CD4-positive, alpha-beta T cell treated with Interferon gamma for 1 hour (primary cell): ENCODE data around the gene TRIO.

ENCODE experiments used
- DNase-seq: peaks from one replicate; pipeline ENCODE4 v3.0.0-alpha.2; 2020

The TRIO gene

DNA sequence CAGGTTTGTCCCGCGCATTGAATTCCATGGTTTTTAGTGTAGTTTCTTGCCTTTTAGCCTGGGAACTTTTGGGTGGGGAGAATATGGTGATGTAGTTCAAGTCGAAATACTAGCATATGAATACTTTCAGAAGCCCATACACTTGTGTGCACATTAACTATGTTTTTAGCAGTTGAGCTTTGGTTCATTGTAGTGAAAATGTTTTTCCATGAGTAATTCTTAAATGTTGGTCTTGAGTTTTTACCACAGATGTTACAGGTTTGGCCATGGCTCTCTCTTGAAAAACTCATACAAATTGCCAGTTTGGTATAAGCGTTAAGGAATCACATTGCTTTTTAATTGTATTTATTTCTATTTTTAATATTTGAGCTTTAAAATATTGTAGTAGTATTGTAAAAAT lies 45.6 kb downstream of the TRIO start:
- no peak for DNase-seq

DNA sequence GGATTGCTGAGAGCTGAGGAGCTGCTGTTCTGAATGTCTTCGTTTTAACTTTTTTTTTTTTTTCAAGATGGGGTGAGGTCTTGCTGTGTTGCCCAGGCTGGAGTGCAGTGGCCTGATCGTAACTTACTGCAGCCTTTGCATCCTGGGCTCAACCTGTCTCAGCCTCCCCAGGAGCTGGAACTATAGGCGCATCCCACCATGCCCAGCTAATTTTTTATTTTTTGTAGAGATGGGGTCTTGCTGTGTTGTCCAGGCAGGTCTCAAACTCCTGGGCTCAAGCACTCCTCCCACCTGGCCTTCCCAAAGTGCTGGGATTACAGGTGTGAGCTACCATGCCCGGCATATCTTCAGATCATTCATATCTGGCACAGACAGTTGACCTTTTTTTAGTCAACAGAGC lies 46.5 kb downstream of the TRIO start:
- no peak for DNase-seq

DNA sequence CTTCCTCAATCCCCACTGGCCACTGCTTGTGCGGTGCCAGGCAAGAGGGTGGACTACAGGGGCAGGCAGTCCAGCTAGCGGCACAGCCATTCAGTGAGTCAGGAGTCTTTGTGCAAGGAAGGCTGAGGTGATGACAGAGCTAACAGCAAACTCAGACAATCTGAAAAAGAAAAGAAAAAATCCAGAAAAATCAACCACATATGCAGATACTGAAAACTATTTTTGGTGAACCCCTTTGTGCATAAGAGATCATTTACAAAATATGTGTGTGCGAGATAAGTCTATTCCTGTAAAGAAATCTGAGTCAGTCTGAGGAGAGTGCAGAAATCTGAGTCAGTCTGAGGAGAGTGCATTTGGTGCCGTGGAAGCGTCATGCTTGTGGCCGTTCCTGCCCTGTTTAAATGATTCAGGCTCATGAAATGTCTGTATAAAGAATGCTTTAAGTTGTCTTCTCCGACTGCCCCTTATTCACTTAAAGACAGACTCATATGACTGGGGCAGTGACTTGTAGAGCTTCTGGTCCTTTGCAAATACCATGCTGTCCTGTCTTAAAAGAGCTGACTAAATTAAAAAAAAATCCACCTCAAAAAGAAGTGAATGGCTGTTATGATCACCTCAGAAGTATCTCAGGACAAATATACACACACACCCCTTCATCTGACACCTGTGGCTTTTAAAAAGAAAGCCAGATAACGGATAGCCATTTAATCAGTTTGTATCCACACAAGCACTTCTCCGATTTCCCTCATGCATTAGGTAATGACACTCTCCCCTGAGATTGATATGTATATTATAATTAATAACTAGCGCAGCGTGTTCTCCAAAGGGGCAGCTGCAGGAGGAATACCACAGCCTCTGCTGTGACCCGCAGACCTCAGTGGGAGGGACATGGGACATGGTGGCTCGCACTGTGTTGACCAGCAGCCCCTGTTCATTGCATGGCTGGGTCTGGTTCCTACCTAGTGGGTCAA lies 47.3 kb downstream of the TRIO start:
- DNase-seq, result no peak

DNA sequence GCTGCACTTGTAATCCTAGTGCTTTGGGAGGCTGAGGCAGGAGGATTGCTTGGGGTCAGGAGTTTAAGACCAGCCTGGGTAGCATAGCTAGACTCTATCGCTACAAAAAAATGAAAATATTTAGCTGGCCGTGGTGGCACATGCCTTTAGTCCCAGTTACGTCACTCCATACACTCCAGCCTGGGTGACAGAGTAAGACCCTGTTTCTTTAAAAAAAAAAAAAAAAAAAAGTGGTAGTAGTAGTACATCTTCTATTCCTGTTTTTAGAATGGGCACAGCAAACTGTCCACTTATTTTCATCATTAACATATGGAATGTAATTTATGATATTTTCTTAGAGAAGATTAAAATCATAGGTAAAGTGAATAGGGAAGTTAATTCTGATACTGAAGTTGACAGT lies 48.2 kb downstream of the TRIO start:
- DNase-seq, result no peak

DNA sequence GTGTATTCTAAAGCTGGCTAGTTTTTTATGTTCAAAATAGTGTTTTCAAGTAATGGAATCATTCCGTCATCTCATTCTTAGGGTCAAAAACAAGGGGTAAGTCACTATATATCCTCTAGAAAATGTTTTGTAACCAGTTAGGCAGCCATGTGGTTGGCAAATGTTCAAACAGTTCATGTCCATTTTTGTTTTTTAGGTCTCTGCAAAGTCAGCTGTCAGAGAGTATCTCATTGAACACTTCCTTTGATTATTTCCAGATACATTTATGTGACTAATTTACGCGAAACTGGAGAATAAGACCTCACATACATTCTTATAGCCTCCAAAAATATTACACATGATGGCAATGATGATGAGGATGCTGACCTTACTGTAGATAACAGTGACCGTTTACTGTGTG lies 50.4 kb downstream of the TRIO start:
- DNase-seq, result no peak

DNA sequence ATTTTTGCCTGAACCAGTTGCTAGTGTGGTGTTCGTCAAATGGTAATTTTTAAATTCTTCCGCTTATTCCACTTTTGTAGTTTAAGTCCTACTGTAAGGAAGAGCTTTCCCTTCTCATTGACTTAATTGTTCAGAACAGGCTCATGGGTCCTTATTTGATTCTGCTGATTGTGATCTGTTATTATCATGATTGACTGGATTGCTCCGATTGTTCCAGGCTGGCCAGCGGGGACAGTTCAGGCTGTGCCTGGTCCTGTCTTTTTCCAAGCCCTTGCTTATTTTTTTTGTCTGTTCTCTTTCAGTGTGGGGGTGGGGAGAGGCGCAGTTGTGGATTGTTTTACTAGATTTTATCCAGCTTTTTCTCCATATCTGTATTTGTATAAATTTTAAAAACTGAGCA lies 52.4 kb downstream of the TRIO start:
- DNase-seq, result no peak

DNA sequence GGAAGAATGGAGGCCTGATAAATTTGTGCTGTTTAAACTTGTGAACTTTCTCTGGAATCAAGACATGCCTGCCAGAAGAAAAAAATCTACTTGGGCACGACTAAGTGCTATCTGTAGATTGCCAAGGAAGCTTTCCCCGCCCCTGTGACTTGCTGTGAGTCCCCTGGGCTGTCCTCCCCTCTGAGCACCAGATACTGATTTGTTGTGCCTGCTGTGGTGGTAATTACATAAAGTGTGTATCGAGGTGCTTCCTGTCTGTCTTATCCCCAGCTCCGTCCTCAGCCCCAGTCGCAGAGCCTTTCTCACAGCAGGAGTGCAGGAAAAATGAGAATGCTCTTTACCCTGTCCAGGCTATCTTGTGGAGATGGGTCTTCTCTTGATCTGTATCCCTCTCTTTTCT lies 53.9 kb downstream of the TRIO start:
- no peak for DNase-seq

DNA sequence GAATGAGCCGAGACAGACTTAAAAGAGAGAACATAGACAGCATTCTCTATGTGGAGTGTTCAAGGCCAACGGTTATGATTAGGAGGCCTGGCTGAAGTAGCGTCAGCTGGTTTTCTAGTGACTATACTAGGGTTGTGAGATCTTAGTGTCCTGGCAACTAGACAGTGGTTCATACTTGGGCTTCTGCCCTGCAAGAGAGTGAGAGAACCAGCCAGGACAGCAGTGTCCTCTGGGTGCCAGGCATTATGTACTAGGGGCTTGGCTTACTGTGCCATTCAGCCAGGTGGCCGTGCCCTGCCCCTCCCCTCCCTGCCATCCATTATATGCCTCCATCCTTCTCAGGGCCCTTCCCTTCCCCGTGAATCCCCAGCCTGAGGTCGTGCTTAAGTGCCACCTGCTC lies 56.8 kb downstream of the TRIO start:
- no peak for DNase-seq

DNA sequence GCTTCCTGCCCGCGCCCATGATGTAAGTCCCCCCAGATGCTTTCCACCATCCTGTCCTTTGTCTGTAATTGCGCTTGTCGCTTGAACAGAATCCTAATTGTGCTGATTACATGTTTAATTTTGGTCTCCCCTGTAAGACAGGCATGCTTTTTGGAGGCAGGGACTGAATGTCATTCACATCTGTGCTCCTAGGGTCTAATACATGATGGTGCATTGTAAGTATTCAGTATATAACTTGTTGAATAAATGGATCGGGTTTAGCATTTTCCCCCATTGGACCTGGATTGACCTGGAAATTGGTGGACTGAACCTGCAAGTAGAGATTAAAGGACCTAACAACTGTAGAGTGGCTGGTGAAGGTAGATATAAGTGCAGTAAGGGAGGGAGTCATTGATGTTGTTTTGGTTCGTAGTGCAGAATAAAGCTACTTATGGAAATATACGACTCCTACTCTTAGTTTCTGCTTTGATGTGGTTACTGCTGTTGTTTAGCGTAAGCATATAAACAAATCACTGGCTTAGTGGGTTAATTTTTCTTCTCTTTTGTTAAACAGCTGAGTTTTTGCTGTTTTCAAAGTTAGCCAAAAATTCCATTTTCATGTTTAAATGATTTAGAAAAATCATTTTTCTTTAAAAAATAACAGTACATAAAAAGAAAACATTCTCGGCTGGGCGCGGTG lies 57.3 kb downstream of the TRIO start:
- DNase-seq, result no peak

DNA sequence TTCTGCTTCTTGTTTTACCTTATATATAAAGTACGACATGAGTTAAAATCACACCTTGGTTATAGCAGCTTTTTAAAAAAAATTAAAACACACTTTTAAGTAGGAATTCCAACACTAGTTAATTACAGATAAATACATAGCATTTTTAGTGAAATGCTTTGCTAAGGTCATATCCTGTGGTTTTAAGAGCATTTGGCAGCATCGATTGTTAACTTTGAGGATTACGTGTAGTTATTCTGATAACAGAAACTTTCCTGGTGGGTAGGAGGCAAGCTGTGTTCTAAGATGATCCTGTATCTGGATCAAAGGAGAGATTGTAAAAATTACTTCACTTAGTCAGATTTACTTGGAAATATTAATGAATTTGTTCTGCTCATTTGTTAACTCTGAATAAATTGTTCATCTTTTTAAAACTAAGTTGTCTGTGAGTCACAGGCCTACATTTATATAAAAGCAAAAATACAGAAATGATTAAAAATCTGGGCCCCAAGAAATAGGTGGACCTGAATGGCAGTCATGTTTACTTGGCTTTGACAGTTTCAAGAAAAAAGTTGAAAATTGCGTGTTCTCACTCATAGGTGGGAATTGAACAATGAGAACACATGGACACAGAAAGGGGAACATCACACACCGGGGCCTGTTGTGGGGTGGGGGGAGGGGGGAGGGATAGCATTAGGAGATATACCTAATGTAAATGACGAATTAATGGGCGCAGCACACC lies 58.3 kb downstream of the TRIO start:
- no peak for DNase-seq

DNA sequence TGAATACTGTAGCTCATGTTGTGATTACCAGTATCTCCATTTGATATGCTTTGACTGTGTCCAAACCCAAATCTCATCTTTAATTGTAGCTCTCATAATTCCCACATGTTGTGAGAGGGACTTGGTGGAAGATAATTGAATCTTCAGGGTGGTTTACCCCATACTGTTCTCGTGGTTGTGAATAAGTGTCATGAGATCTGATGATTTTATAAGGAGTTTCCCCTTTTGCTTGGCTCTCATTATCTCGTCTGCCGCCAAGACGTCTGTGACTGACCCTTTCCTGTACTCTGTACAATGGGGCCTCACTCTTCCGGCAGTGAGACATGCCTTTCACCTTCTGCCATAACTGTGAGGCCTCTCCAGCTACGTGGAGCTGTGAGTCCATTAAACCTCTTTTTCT lies 59.3 kb downstream of the TRIO start:
- peak; percentile 27 for DNase-seq

DNA sequence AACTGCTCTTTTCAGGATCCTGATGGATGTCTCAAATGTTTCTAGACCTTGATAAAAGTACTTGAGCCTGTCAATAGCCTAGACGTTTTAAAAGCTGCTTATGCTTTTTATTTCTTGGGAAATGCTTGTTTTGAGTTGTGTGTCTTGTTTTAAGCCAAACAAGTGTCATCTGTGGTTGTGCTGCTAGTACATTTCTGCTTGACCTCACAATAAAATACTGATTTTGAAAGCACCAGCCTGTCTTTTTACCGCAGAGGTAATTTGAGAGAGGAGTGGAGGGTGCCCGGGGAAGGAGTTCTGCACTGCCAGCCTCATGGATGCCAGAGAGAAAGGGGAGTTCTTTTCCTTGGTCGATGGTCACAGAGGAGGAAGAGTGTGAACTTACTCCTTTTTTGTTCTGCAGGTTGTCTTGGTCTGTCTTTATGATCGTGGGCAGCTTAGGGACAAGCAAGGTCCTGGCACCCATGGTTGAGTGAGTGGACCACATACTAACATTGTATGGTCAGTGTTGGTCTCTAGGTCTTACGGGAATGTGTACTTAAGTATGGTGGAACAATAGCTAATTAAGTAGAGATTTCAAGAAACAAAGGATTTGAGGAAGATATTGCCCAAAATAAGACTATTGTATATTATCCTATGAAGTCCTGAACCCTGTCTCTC lies 61.0 kb downstream of the TRIO start:
- no peak for DNase-seq

DNA sequence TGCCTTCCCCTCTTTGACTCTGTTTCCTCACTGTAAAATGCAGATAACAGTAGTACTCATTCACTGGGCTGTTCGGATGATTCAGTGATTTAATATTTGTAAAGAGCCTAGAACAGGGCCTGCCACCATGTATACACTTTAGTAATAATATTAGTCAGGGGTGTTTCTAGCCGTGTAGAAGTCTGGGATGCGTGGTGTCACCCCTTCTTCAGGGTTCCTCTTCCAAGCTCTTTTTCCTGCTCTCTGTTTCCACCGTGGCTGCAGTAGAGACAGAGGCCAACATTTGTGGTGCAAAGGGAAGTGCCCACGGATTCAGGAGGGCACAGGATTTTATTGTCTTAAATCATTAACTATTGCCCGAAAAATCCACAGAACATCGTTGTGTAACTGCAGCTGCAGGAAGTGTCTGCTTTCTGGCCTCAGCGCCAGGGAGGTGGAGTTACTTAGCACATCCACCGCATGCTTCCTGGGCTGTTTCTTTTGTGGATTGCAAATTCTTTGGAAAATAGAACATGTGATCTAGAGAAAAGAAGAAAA lies 61.7 kb downstream of the TRIO start:
- no peak for DNase-seq

DNA sequence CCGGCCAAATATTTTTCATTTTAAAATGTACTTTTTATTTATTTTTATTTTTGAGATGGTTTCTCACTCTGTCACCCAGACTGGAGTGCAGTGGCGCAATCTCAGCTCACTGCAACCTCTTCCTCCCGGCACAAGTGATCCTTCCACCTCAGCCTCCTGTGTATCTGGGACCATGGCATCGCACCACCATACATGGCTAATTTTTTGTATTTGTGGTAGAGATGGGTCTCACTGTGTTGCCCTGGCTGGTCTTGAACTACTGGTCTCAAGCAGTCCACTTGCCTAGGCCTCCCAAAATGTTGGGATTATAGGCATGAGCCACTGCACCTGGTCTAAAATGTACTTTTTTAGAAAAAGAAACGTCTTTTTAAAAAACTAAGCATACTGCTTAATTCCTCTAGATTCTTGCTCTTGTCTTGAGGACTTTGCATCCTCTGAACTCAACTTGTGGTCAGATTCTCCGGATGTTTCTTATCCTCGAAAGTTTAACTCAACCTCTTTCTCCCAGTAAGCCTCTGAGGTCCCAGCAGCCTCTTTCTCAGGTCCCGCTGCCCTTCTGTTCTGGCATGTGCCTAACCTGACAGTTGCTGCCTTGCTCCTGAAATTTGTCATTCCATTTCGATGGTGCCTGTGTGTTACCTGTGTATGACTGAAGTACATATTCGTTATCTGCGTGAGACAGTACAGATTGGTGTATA lies 63.0 kb downstream of the TRIO start:
- DNase-seq, result no peak

DNA sequence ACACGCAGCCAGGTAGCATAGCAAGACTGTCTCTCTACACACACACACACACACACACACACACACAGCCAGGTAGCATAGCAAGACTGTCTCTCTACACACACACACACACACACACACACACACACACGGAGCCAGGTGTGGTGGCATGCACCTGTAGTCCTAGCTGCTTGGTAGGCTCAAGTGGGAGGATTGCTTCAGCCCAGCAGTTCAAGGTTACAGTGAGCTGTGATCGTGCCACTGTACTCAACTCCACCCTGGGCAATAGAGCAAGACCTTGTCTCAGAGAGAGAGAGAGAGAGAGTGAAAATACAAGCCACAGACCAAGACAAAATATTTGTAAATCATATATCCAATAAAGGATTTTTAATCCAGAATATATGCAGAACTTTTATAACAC lies 64.3 kb downstream of the TRIO start:
- peak; percentile 12 for DNase-seq

DNA sequence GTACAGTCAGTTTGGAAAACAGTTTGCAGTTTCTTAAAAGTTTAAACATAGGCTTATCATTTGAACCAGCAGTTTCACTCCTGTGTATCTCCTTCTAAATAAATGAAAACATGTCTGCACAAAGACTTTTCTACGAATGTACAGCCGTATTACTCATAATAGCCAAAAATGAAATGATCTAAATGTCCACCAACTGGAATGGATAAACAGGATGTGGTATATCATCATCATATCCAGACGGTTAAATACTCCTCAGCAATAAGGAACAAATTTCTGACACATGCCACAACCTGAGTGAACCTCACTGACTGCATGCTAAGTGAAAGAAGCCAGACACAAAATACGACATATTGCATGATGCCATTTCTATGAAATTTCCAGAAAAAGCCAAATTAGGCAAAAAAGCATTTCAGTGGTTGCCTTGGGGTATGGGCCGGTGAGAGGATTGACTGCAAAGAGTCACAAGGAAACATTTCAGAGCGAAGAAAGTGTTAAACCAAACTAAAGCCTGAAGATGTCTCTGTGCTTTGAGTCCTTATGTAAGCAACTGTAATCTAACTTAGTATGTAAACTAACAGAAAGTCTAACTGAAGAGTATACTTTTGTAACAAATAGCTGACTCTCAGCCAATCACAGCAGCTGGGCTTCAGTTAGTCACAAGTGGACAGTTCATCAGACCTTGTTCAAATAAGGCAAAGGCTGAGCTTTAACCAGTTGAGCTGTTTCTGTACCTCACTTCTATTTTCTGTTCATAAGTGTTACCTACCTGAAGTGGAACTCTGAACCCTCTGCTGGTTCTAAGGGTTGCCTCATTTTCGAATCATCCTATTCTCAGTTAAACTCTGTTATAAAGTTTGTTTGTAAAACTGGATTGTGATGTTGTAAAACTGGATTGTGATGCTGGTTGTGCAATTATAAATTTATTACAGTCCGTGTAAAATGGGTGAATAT lies 65.2 kb downstream of the TRIO start:
- DNase-seq, result no peak

DNA sequence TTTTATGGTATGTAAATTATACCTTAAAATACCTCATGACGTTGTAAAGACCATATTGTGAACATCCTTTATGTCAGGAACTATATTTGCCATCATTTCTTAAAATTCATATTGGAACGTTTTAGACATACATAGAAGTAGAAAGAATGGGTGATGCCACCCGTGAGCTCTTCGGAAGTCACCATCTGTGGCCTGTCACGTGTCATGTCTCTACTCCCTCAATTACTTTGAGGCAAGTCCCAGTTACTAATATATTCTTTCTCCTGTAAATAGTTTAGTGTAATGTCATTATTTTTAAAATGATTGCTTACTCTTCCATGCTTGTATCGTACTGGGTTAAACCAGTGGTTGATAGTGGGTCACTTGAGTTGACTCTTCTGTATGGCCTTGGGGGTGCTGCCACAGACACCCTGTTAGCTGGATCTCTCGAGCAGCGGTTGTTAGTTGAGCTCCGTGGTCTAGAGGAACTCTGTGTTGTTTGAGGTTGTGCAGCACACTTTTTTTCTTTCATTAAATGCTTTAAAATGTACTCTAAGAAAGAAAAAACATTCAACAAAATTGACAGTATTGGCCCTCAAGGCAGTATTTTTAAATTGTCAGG lies 66.2 kb downstream of the TRIO start:
- no peak for DNase-seq

DNA sequence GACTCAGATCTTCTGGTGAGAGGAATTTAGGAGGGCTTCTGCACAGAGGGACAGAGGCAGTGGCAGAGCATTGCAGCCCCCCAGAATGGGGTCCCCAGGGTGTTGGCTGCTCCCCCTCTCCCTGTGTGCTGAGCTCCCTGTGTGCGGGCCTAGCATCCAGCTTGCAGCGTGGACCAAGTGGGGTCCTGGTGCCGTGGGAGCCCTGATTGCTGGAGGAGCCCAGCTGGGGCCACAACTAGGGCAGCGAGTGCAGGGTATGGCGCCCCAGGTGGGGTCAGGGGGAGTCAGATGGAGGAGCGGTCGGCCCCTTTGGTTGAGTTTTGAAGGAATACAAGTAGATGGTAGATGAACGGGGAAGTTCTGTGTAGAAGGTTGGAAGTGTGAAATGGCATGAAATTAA lies 66.7 kb downstream of the TRIO start:
- DNase-seq, result no peak

DNA sequence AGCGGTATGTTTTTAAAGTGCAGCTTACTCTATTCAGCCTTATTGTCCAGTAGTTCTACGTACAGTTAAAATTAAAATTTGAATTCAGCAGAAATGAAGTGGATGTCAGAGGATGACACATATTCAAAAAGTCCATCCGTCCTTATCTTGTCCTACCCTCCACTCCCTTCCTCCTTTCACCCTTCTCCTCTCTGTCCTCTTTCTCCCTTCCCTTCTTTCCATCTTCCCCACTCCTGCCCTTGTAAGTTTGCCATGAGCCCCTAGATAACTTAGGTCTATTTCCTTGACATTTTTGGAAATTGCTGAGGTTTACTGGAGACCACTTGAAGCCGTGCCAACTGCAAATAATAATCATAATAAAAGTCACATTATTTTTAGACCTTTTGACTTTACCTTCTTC lies 67.6 kb downstream of the TRIO start:
- DNase-seq, result no peak
